ENCODE data around the gene CPNE7. TPM values are rescaled to one million over a fixed set of nuclear protein-coding genes. Genes with fewer than 3 reads are reported as not detected.

The CPNE7 gene
- polyA plus RNA-seq, 3 donors: not detected

DNA sequence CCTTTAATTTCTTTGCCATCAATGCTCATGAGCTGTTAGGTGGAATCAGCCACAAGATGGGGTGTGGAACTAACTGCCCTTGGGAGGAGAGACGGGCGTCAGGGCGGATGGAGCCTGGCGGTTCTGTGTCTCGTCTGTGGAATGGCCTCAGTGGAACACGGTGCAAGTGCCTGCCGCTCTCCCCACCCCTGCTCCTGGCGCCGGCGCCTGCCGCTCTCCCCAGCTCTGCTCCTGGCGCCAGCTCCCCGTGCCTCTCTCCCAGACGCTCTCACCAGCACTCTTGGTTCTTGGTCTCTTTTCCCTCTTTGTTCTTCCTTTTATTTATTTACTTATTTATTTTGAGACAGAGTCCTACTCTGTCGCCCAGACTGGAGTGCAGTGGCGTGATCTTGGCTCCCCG, 28.3 kb upstream of the CPNE7 start:
- no peaks in the 10 kb centered on the region for H3K27me3 ChIP-seq (ENCODE audit: control insufficient read depth in 2 of 2, insufficient read depth in 2 of 2, low read length in 2 of 2)
- H2AFZ ChIP-seq (ENCODE audit: insufficient read depth, low read depth, low read length, poor library complexity, severe bottlenecking): no peak overlapping the region
- DNase-seq: no peak
- H3K9me3 ChIP-seq (replicated peaks in 1 of 2; ENCODE audit: control insufficient read depth in 1 of 2, insufficient read depth in 1 of 2, low read length in 2 of 2): no peaks in the 10 kb centered on the region
- H3K4me2 ChIP-seq (replicated peaks; ENCODE audit: extremely low read depth, low read length, poor library complexity, severe bottlenecking): no peak overlapping the region
- intact Hi-C loops (cut with micrococcal nuclease): no loop called here
- H3K36me3 ChIP-seq (replicated peaks in 1 of 2; ENCODE audit: control insufficient read depth in 1 of 2, insufficient read depth in 2 of 2, low read length in 2 of 2): peaks cover 69 to 86% of the 10 kb centered on the region in 2 donors
- H3K27ac ChIP-seq (ENCODE audit: low read depth in 1 of 2, low read length in 2 of 2): no peak overlapping the region
- H3K4me3 ChIP-seq (replicated peaks in 1 of 3; ENCODE audit: low read depth in 2 of 3, low read length in 3 of 3): no peak overlapping the region
- Mint-ChIP-seq H3K4me3 (no peak overlapping the region), H3K27me3 (ENCODE audit: low read depth in 3 of 3) (peaks cover 0 to under 1% (median 0%) of the 10 kb centered on the region in 3 donors), H3K36me3 (peaks cover 71 to 96% of the 10 kb centered on the region in 2 donors), H3K4me1 (no peaks in the 10 kb centered on the region), H3K9me3 (peaks cover 0 to 1% (median 0%) of the 10 kb centered on the region in 7 donors), H3K27ac (peak overlapping the region in 1 of 7 donors; percentile 15)
- H4K20me1 ChIP-seq (ENCODE audit: insufficient read depth, low read length): no peaks in the 10 kb centered on the region
- TF ChIP-seq, protein P1, sequence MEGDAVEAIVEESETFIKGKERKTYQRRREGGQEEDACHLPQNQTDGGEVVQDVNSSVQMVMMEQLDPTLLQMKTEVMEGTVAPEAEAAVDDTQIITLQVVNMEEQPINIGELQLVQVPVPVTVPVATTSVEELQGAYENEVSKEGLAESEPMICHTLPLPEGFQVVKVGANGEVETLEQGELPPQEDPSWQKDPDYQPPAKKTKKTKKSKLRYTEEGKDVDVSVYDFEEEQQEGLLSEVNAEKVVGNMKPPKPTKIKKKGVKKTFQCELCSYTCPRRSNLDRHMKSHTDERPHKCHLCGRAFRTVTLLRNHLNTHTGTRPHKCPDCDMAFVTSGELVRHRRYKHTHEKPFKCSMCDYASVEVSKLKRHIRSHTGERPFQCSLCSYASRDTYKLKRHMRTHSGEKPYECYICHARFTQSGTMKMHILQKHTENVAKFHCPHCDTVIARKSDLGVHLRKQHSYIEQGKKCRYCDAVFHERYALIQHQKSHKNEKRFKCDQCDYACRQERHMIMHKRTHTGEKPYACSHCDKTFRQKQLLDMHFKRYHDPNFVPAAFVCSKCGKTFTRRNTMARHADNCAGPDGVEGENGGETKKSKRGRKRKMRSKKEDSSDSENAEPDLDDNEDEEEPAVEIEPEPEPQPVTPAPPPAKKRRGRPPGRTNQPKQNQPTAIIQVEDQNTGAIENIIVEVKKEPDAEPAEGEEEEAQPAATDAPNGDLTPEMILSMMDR (IDR thresholded peaks at IDR 0.05): no peak
- H3K4me1 ChIP-seq (ENCODE audit: control insufficient read depth in 1 of 2, insufficient read depth in 2 of 2, low read length in 2 of 2): no peaks in the 10 kb centered on the region
- no peaks in the 10 kb centered on the region for H3K79me2 ChIP-seq (ENCODE audit: insufficient read depth, low read length)
- WGBS (ENCODE audit: insufficient coverage): 96% methylated on average over 11 of the region's 17 CpGs
- no peak overlapping the region for H3K9ac ChIP-seq (ENCODE audit: insufficient read depth, low read length, poor library complexity, severe bottlenecking)

DNA sequence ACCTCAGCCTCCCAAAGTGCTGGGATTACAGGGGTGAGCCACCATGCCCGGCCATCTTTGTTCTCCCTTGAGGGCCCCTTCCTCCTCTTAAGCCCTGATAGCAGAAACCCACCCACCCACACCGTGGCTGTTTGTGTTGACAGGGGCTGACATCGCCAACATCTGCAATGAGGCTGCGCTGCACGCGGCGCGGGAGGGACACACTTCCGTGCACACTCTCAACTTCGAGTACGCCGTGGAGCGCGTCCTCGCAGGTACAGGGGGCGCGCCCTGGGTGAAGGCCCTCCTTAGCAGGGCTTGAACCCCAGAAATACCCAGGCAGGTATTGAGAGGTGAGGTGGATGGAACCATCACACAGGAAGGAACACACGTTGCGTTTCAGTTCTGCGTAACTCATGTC, 27.7 kb upstream of the CPNE7 start:
- Histone ChIP-seq H3K4me2 (replicated peaks; ENCODE audit: extremely low read depth, low read length, poor library complexity, severe bottlenecking) (no peak overlapping the region), H3K9ac (ENCODE audit: insufficient read depth, low read length, poor library complexity, severe bottlenecking) (no peak overlapping the region), H3K27me3 (ENCODE audit: control insufficient read depth in 2 of 2, insufficient read depth in 2 of 2, low read length in 2 of 2) (no peaks in the 10 kb centered on the region), H3K79me2 (ENCODE audit: insufficient read depth, low read length) (no peaks in the 10 kb centered on the region), H3K36me3 (replicated peaks in 1 of 2; ENCODE audit: control insufficient read depth in 1 of 2, insufficient read depth in 2 of 2, low read length in 2 of 2) (peaks cover 73 to 92% of the 10 kb centered on the region in 2 donors), H3K27ac (ENCODE audit: low read depth in 1 of 2, low read length in 2 of 2) (no peak overlapping the region), H3K4me1 (ENCODE audit: control insufficient read depth in 1 of 2, insufficient read depth in 2 of 2, low read length in 2 of 2) (no peaks in the 10 kb centered on the region), H2AFZ (ENCODE audit: insufficient read depth, low read depth, low read length, poor library complexity, severe bottlenecking) (no peak overlapping the region), H3K4me3 (replicated peaks in 1 of 3; ENCODE audit: low read depth in 2 of 3, low read length in 3 of 3) (no peak overlapping the region), H3K9me3 (replicated peaks in 1 of 2; ENCODE audit: control insufficient read depth in 1 of 2, insufficient read depth in 1 of 2, low read length in 2 of 2) (no peaks in the 10 kb centered on the region), H4K20me1 (ENCODE audit: insufficient read depth, low read length) (no peaks in the 10 kb centered on the region)
- DNase-seq: no peak
- Mint-ChIP-seq H3K36me3 (peaks cover 73 to 99% of the 10 kb centered on the region in 2 donors), H3K27me3 (ENCODE audit: low read depth in 3 of 3) (peaks cover 0 to 2% (median 0%) of the 10 kb centered on the region in 3 donors), H3K27ac (no peak overlapping the region), H3K9me3 (peaks cover 0 to 1% (median 0%) of the 10 kb centered on the region in 7 donors), H3K4me1 (no peaks in the 10 kb centered on the region), H3K4me3 (no peak overlapping the region)
- 94% methylated on average over 15 of the region's 20 CpGs for WGBS (ENCODE audit: insufficient coverage)
- intact Hi-C loops (cut with micrococcal nuclease): no loop called here
- TF ChIP-seq, protein P1 (IDR thresholded peaks at IDR 0.05): no peak
